HFF-Myc (cell line): ENCODE measurements around the gene JAK1.
"Not testable (repeated sequence)": the region's sequence is repeated elsewhere in the genome, so short reads cannot be mapped to it uniquely, and the experiment has no call there.

Experiments used
- DNase-seq: peaks from one replicate; pipeline ENCODE4 v3.0.0-alpha.2; 2011; ENCODE audit warnings: low read depth; ENCODE audit errors: extremely low read depth
- H3K4me3 ChIP-seq: replicated peaks from 2 replicates; pipeline ENCODE4 v1.5.1; 2011; ENCODE audit warnings: low read depth, mild to moderate bottlenecking, control low read depth, low read length
- TF ChIP-seq, protein P1 (sequence below): IDR thresholded peaks from 2 replicates; pipeline ENCODE4 v1.5.1; 2012; ENCODE audit warnings: mild to moderate bottlenecking, low read depth, low read length, control low read depth; ENCODE audit errors: missing control alignments

Gene JAK1

DNA sequence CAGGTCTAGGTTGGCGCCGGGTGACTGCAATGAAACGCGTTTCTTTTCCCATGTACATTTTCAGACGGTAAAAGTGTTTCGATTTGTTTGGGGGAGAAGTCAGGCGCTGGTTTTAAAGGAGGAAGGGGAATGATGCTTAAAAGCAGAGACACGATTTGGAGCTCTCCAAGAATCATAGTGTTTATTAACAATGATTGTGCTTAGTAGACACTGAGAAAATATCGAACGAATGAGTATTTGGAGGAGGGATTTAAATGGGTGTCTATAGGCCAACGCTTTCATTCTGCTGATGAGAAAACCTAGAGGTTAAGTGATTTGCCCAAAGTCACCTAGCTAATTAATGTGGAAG is 36.9 kb upstream of the JAK1 start:
- TF ChIP-seq, protein P1, sequence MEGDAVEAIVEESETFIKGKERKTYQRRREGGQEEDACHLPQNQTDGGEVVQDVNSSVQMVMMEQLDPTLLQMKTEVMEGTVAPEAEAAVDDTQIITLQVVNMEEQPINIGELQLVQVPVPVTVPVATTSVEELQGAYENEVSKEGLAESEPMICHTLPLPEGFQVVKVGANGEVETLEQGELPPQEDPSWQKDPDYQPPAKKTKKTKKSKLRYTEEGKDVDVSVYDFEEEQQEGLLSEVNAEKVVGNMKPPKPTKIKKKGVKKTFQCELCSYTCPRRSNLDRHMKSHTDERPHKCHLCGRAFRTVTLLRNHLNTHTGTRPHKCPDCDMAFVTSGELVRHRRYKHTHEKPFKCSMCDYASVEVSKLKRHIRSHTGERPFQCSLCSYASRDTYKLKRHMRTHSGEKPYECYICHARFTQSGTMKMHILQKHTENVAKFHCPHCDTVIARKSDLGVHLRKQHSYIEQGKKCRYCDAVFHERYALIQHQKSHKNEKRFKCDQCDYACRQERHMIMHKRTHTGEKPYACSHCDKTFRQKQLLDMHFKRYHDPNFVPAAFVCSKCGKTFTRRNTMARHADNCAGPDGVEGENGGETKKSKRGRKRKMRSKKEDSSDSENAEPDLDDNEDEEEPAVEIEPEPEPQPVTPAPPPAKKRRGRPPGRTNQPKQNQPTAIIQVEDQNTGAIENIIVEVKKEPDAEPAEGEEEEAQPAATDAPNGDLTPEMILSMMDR, result no peak
- H3K4me3 ChIP-seq, result peak overlapping the region; percentile 54
- no peak for DNase-seq

DNA sequence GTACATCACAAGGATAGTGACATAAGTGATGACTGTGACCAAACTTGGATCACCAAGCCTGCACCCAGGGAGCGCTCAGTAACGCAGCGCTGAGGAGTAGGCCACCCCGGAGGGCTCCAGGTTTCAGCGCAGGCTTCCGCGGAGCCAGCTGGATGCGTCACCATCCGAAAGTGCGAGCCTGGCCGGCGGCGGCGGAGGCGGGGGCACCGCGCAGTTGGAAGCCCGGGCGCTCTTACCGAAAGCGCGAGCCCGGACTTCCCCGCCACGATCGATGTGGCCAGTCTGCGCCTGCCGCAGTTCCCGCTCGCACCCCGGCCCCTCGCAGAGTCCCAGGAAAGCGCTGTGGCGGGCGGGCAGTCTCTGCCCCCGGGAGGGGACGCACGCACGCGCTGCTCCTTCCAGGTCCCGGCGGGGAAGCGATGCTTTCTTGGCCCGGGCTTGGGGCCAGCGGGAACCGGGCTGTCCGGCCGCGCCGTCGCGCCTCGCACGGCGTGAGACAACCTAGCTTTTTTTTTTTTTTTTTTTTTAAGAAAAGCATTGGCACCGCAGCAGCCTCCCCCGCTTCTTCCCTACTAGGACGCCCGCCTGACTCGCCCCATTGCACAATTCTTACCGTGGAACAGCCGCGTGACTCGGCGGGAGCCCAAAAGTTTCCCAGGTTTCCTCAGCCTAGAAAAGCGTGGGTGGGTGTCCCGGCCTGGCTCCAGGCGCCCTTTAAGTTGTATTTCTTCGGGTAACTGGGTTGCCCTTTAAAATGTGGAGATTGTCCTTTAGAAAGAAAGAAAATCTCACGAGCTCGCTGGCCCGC is 36.4 kb upstream of the JAK1 start:
- TF ChIP-seq, protein P1, result no peak
- peak overlapping the region; percentile 54 for H3K4me3 ChIP-seq
- DNase-seq, result no peak

- no peak for DNase-seq
- H3K4me3 ChIP-seq, result peak overlapping the region; percentile 54
- TF ChIP-seq, protein P1, result no peak
These were observed 35.8 kb upstream of the JAK1 start for GRCh38 chr1:65002156-65002507.

- TF ChIP-seq, protein P1, result no peak
- no peak for DNase-seq
- no peak overlapping the region for H3K4me3 ChIP-seq
These were observed 35.0 kb upstream of the JAK1 start for GRCh38 chr1:65001231-65001792.

DNA sequence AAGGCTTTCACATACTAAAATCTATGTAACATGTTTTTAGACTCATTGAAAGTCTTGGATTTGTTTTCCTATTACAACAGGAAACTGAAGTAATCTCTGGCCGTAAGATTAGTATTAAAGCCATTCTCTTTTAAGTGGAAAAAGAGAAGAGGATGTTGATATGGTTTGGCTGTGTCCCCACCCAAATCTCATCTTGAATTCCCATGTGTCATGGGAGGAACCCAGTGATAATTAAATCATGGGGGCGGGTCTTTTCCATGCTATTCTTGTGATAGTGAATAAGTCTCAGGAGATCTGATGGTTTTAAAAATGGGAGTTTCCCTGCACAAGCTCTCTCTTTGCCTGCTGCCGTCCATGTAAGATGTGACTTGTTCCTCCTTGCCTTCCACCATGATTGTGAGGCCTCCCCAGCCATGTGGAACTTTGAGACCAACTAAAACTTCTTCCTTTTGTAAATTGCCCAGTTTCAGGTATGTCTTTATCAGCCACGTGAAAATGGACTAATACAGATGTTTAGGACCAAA is 32.1 kb upstream of the JAK1 start:
- not testable (repeated sequence) for DNase-seq, H3K4me3 ChIP-seq

GRCh38 chr1:64996541-64997257 is 30.4 kb upstream of the JAK1 start:
- DNase-seq, result no peak
- H3K4me3 ChIP-seq, result no peak overlapping the region
- TF ChIP-seq, protein P1, result no peak

- H3K4me3 ChIP-seq, result no peak overlapping the region
- TF ChIP-seq, protein P1, result no peak
- DNase-seq, result no peak
These were observed 29.0 kb upstream of the JAK1 start for GRCh38 chr1:64995316-64995715.
